Fibroblast of the aortic adventitia (primary cell): ENCODE data around the gene SMCR8. TPM values are rescaled to one million over a fixed set of nuclear protein-coding genes. Genes with fewer than 3 reads are reported as not detected.
"Not testable (repeated sequence)": the region's sequence is repeated elsewhere in the genome, so short reads cannot be mapped to it uniquely, and the experiment has no call there.

ENCODE experiments used
- DNase-seq: peaks from one replicate; pipeline ENCODE4 v3.0.0-alpha.2; 2010; ENCODE audit warnings: low read depth
- H3K4me3 ChIP-seq: 2 replicates; pipeline ENCODE4 v1.5.1; 2011; ENCODE audit warnings: low read depth, mild to moderate bottlenecking, control low read depth, low read length, moderate library complexity
- CTCF ChIP-seq: IDR thresholded peaks from 2 replicates; pipeline ENCODE4 v1.5.1; 2011; ENCODE audit warnings: mild to moderate bottlenecking, low read length, control low read depth, inconsistent platforms; ENCODE audit not compliant: insufficient read depth
- total RNA-seq: library from RNA; depleted of rRNA; stranded (reverse); fragments of >200 nt; gene quantifications from 2 replicates; pipeline ENCODE4 v1.2.3, GENCODE V29; 2012; ENCODE audit warnings: low replicate concordance

The SMCR8 gene
- total RNA-seq, 1 donor: 17.3 TPM

- TF ChIP-seq CTCF: no peak
- H3K4me3 ChIP-seq: no peak overlapping the region
- DNase-seq: no peak
Observed at GRCh38 chr17:18332909-18333489, 17.9 kb downstream of the SMCR8 start.

- not testable (repeated sequence) for H3K4me3 ChIP-seq, DNase-seq
Observed at GRCh38 chr17:18338158-18338557, 23.1 kb downstream of the SMCR8 start.

GRCh38 chr17:18339933-18340332 is 24.8 kb downstream of the SMCR8 start:
- H3K4me3 ChIP-seq: no peak overlapping the region
- no peak for DNase-seq
- TF ChIP-seq CTCF: no peak

GRCh38 chr17:18344021-18344420 is 28.9 kb downstream of the SMCR8 start:
- no peak overlapping the region for H3K4me3 ChIP-seq
- no peak for DNase-seq
- no peak for TF ChIP-seq CTCF

GRCh38 chr17:18353541-18353940 is 38.4 kb downstream of the SMCR8 start:
- no peak for DNase-seq
- no peak overlapping the region for H3K4me3 ChIP-seq
- TF ChIP-seq CTCF: no peak

- DNase-seq: peak; percentile 69
- no peak overlapping the region for H3K4me3 ChIP-seq
- TF ChIP-seq CTCF: no peak
Observed at GRCh38 chr17:18356624-18357023, 41.5 kb downstream of the SMCR8 start.

GRCh38 chr17:18360518-18360917 is 45.4 kb downstream of the SMCR8 start:
- DNase-seq: no peak
- no peak overlapping the region for H3K4me3 ChIP-seq
- TF ChIP-seq CTCF: no peak
